HG03439 (cell line): ENCODE data around the gene HOXB6.

Experiments
- ATAC-seq: cut with Tn5 transposase; IDR thresholded peaks from one replicate; pipeline ENCODE4 v1.9.1; 2021; ENCODE audit warnings: mild to moderate bottlenecking, moderate library complexity; ENCODE audit not compliant: unreplicated experiment

Gene HOXB6

GRCh38 chr17:48624118-48624517 lies 19.3 kb upstream of the HOXB6 start:
- ATAC-seq, result no peak

GRCh38 chr17:48623583-48623982 lies 18.8 kb upstream of the HOXB6 start:
- ATAC-seq, result no peak

- no peak for ATAC-seq
Observed at GRCh38 chr17:48622857-48623256, 18.1 kb upstream of the HOXB6 start.

DNA sequence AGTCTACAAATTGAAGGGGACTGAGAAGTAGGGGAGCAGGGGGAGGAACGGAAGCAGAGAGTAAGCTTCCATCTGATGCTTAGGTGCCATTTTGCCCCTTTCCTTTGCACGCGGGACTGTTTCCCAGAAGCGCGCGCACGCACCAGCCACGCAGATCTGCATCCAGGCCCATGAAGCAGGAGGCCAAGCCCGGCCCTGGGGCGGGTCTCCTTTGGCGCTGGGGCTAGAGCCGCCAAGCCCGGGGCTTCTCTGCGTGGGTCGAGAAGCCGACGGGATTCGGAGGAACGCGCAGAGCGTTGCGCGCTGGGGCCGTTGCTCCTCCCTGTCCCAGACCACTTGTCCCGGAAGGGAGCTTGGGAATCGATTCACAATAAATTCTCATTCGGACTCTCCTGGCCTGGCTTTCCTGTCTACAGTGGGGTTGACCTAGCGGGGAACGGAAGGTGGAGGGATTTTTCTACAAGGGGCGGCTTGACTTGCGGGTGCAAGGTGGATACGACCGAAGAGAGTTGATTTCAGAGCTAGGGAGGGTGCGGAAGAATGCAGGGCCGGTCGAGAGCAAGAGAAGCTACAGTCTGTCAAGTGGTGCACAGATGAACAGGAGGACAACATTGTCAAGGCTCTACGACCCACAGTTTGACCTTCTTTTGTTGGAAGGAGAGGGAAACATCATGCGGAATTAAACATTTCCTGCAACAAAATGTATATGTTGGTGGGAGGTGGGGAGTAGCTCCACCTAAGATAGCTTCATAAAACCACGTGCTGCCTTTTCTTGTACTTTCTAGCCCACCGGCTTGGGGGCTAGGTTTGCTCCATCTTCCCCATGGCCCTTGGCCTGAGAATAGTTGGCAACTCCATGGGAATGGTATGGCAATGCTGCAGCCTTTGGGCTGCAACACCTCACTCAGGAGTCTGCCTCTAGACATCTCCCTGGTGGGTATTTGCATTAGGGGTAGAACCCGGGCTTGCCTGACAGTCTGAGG lies 16.9 kb upstream of the HOXB6 start:
- ATAC-seq, result no peak

DNA sequence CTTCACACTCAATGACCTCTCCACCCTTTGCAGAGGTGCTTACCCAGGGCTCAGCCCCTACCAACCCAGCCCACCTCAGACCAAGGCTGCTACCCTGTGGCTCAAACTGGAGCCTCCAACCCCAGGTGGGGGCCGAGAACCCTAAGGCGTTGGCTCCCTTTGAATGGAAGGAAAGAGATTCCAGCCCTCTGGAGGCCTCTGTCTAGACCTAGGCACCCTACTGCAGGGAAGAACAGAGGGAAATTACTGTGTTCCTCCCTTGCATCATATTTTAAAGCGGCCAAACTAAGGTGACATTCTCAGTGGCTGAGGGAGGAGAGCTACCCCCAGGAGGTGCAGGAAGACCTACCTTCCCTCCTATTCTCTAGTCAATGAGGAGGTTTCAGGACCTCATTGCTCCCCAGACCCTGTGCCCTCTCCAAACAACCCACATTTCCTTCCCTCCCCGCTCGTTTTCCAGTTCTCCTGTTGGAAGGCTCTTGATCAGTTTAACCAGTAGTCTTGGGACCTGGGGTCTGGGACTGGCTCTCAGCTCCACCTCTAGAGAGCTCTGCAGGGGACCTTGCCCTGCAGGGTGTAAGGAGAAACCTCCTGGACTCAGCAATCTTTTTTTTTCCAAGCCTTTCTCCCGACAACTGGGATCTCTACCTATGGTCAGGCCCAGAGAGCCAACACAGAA lies 15.8 kb upstream of the HOXB6 start:
- ATAC-seq, result no peak

DNA sequence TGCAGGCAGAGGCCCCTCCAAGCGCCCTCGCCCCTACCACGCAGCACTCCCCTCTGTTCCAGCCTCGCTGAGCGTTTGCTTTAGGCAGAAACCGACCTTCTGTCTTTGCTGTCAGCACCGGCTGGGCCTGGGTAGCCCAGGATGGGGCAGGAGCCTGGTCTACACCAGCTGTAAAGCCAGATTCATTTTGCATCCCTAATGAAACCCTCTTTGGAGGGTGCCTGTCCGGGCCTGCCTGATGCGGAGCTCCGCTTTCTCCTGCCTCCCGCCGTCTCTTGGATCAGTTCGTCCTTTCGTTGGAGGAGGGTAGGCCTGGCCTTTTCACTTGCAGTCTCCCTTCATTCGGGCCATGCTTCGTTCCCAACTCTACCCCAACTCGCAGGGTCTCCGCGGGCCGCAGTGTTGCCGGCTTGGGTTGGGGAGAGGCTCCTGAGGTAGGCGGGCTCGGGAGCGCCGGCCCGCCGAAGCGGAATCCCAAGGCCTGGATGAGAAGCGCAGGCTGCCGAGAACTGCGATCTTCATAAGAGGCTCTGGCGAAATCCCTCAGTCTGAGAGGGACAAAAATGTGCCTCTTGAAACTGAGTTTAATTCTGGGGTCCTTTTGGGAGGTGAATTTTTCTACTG lies 15.2 kb upstream of the HOXB6 start:
- ATAC-seq, result no peak

- no peak for ATAC-seq
Observed at GRCh38 chr17:48618256-48618896, 13.6 kb upstream of the HOXB6 start.

DNA sequence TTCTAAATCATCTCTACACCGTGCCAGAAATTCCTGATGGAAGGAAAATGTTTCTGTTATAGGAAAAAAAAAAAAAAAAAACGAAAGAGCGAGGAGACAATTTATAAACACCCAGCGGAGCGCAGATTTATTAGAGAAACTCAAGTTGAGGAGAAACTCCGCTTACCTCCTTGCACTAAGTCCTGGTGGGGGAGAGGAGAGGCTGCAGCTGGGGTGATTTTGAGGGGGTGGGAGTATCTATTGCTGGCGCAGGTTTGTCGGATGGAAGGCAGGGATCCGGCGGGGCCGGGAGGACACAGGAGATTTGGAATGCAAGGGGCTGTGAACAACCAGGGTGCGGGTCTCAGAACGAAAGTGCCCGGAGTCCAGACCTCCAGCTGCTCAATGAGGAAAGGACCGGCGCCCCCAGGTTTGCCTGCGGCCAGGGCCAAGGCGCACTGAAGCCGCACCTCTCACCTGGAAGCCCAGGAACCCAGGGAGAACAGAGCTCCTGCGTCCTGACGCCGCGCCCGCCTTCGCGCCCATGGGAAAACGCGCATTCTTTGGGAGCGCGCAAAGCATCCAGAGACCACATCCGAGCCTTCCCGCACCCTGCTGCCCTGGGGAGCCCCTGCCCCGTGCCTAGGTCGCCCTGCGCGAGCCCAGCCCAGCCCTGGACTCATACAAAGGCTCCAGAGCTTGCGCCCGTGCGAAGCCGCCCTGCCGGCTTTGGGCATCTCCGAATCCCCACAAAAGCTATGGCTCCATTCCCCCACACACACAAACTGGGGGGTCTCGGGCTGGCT lies 12.9 kb upstream of the HOXB6 start:
- no peak for ATAC-seq

- no peak for ATAC-seq
Observed at GRCh38 chr17:48616717-48617470, 12.1 kb upstream of the HOXB6 start.

- ATAC-seq, result no peak
Observed at GRCh38 chr17:48615963-48616716, 11.4 kb upstream of the HOXB6 start.

- no peak for ATAC-seq
Observed at GRCh38 chr17:48615047-48615962, 10.5 kb upstream of the HOXB6 start, which contains the start of gene HOXB8. TSS of gene HOXB8 (minus strand) at chr17:48615292. CDS start at chr17:48614704, 588 bp downstream.

DNA sequence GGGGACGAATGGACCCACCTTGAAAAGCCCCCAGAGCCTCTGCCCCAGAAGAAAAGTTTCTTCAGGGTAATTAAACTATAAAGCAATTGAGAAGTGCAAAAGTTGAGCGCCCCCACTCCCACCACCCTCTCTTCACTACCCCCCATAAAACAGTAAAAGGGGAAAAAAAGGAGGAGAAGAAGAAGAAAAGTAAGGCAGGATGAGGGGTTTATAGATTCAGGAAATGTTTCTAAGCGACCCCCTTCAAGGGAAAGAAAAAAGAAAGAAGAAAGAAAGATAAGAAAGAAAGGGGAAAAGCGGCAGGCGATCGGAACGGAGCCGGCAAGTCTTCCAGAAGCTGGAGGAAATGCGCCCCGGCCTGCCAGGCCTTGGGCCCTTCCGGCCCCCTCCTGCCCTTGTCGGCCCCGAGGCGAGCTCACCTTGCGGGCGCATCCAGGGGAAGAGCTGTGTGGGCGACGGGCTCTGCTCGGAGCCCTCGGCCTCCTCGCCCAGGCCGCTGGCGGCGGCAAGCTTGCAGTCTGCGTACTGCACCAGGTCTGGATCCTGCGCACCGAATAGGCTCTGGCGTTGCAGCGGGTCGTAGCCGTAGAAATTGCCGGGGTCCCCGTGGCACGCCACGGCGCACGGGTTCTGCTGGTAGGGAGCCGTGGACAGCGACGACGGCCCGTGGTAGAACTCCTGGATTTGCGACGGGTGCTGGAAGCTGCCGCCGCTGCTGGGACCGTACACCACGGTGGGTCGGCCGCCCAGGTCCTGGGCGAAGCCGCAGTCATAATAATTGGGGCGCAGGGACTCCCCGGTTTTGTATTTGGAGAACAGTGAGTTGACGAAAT lies 9.3 kb upstream of the HOXB6 start:
- no peak for ATAC-seq

GRCh38 chr17:48612854-48613691 lies 8.3 kb upstream of the HOXB6 start:
- no peak for ATAC-seq

- ATAC-seq, result no peak
Observed at GRCh38 chr17:48612456-48612853, 7.7 kb upstream of the HOXB6 start.

DNA sequence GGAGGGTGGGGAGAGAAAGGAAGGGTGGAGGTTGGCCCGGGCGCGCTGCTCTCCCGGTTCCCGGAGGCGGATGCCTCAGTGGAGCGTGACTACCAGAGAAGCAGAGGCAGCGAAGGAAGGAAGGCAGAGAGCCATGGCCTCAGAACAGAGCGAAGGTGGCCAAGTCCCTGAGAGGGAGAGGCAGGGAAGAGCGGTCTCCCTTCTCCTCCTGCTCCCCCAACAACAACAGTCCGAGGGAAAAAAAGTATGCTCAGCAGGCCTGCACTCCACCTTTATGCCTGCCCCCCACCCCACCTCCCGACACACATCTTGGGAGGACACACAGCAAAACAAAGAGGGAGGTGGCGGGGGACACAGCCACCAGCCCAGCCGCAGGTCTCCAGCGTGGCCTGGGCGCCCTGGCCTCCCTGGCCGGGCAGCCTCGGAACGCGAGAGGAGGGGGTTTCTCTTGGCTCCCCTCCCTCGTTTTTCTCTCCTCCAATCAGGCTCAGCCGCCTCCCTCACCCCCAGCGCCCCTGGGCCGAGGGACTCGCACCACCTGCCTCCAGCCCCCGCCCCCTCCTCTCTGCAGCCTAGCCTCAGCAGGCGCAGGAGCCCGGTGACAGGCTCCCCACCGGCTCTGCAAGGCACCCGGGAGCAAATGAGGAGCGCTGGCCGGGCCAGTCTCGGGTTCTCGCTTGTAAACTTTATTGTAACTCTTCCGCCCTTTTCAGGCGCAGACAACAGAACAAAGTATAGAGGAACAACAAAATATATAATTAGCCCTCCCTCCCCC lies 7.1 kb upstream of the HOXB6 start:
- ATAC-seq, result no peak
